Right lobe of liver (tissue), 6 donors: Measurements from ENCODE around the gene NOS3. TPM values are rescaled to one million over a fixed set of nuclear protein-coding genes. Genes with fewer than 3 reads are reported as not detected.
A peak's percentile ranks its signal among the peaks of the same experiment; 100 is the strongest.
"Not testable (repeated sequence)": the region's sequence is repeated elsewhere in the genome, so short reads cannot be mapped to it uniquely, and the experiment has no call there.

Experiments
- ATAC-seq, 4 donors: fragments of 200-7000 bp; cut with Tn5 transposase; one replicate each; pipeline ENCODE4 v1.9.1; 2020; ENCODE audit warnings: mild to moderate bottlenecking in 4 of 4, moderate library complexity in 4 of 4
- DNase-seq, 3 donors: peaks; one replicate each; pipeline ENCODE4 v3.0.0-alpha.2; 2020
- H3K27ac ChIP-seq, 3 donors: fragments of 200-600 bp; one replicate each; pipeline ENCODE4 v1.8.0; 2022
- H3K27me3 ChIP-seq, 2 donors: fragments of 200-600 bp; one replicate each; pipeline ENCODE4 v1.8.0; 2022
- H3K36me3 ChIP-seq, 4 donors: fragments of 200-600 bp; sonication (generic) in 1 of 4; one replicate each; pipeline versions ENCODE4 v1.5.1 to v1.8.0; 2017 to 2022; ENCODE audit warnings: control low read depth in 1 of 4
- H3K4me1 ChIP-seq, 4 donors: fragments of 200-600 bp; sonication (generic) in 1 of 4; one replicate each; pipeline versions ENCODE4 v1.5.1 to v1.8.0; 2017 to 2022; ENCODE audit warnings: control low read depth in 1 of 4
- H3K4me3 ChIP-seq, 3 donors: fragments of 200-600 bp; one replicate each; pipeline ENCODE4 v1.8.0; 2022
- H3K9me3 ChIP-seq, 4 donors: fragments of 200-600 bp; sonication (generic) in 1 of 4; one replicate each; pipeline versions ENCODE4 v1.5.1 to v1.8.0; 2017 to 2022; ENCODE audit warnings: control low read depth in 1 of 4
- POLR2A ChIP-seq: fragments of 450-650 bp; IDR thresholded peaks from one replicate; pipeline ENCODE4 v1.6.1; 2017; ENCODE audit warnings: antibody characterized with exemption, mild to moderate bottlenecking
- WGBS: methylation state at CpG from one replicate; pipeline ENCODE4 v1.1.6; 2018; ENCODE audit warnings: low coverage, low lambda C conversion rate; ENCODE audit not compliant: insufficient coverage; ENCODE audit errors: missing lambda C conversion rate; 5-methylcytosine and 5-hydroxymethylcytosine counted together
- intact Hi-C, 2 donors: fragments of 100-400 bp; cut with DNase I; formaldehyde crosslinking; loops; one replicate each; pipeline versions ENCODE4 v1.11.2 to v1.14.1; 2022
- total RNA-seq, 6 experiments: library from RNA; depleted of rRNA in 2 of 6; stranded (reverse); fragments of >200 nt in 2 of 6; fragmentation: NEBNext Ultra II Directional in 3 of 6; extraction: Animal tissue kit (Norgen Biotek cat#: 25700) in 3 of 6; gene quantifications; one replicate each; pipeline versions ENCODE4 v1.1.0 to v1.2.4, GENCODE V29; 2016 to 2023
- TF ChIP-seq, protein P1 (sequence below), 4 donors: fragments of 200-600 bp in 3 of 4; fragments of 450-650 bp in 1 of 4; IDR thresholded peaks; one replicate each; pipeline versions ENCODE4 v1.5.1 to v1.8.0; 2016 to 2022; ENCODE audit warnings: antibody characterized with exemption in 4 of 4, mild to moderate bottlenecking in 2 of 4
- donor health status: DM: no; HTN: yes; CAD: no.
- donor health status: DM: no; HTN: no; CAD: no.
- donor health status: DM: no; HTN: no; CAD: no.
- donor health status: DM: no; HTN: yes; CAD: no.
- donor health status: DM: no; HTN: yes; CAD: no.

NOS3 gene
- total RNA-seq, 6 experiments from 2014 or later = 2.4 to 9.2 (median 5.0) TPM

DNA sequence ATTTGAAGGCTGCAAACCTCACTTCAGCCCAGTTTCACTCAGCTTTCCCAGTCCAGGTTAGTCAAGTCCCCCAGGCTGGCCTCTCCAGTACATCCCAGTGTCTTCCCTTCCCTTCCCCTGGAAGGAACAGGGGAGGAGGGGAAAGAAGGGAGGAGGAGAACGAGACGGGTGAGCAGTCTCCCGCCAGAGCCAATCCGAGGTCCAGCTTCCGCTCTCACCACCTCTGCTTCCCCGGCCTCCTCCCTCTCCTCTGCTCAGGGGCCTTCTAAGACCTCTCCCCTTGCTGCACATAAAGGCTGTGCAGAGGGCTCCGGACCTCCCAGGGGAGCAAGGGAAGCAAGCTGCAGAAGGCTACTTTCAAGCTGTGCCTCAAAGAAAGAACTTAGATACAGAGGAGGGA, 29.4 kb downstream of the NOS3 start:
- TF ChIP-seq POLR2A = no peak
- TF ChIP-seq, protein P1, sequence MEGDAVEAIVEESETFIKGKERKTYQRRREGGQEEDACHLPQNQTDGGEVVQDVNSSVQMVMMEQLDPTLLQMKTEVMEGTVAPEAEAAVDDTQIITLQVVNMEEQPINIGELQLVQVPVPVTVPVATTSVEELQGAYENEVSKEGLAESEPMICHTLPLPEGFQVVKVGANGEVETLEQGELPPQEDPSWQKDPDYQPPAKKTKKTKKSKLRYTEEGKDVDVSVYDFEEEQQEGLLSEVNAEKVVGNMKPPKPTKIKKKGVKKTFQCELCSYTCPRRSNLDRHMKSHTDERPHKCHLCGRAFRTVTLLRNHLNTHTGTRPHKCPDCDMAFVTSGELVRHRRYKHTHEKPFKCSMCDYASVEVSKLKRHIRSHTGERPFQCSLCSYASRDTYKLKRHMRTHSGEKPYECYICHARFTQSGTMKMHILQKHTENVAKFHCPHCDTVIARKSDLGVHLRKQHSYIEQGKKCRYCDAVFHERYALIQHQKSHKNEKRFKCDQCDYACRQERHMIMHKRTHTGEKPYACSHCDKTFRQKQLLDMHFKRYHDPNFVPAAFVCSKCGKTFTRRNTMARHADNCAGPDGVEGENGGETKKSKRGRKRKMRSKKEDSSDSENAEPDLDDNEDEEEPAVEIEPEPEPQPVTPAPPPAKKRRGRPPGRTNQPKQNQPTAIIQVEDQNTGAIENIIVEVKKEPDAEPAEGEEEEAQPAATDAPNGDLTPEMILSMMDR (IDR thresholded peaks at IDR 0.05) = no peak
- ATAC-seq (no peak), DNase-seq (no peak)
- Histone ChIP-seq H3K4me1 (peaks cover 0 to 14% (median 2%) of the 10 kb centered on the region in 4 donors), H3K4me3 (no peak overlapping the region), H3K27me3 (peaks cover 0 to 8% of the 10 kb centered on the region in 2 donors), H3K9me3 (no peaks in the 10 kb centered on the region), H3K27ac (no peak overlapping the region), H3K36me3 (no peaks in the 10 kb centered on the region)
- intact Hi-C loops = no loop called here
- 45% methylated on average over 4 of the region's 7 CpGs for WGBS

DNA sequence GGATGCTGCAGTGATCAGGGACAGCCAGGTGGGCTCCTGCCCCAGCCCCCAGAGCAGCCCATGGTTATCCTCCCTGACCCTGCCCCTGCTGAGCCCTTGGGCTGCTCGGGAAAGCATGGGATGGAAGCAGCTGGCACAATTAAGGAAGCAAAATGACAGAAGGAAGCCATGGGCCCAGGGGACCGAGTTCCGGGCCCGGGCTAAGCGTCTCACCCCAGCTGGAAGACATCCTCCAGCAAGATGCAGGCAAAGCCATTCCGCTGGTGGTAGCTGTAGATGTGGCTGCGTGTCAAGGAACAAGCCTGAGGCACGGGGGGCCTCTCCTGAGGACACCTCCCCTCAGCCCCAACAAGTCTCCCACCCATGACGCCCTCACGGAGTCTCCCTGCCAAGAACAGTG, 32.4 kb downstream of the NOS3 start:
- peaks cover 0 to 7% of the 10 kb centered on the region in 2 donors for H3K27me3 ChIP-seq
- no peak for DNase-seq
- H3K27ac ChIP-seq = no peak overlapping the region
- no peaks in the 10 kb centered on the region for H3K9me3 ChIP-seq
- no peak for TF ChIP-seq POLR2A
- TF ChIP-seq, protein P1 (IDR thresholded peaks at IDR 0.05) = no peak
- no peaks in the 10 kb centered on the region for H3K36me3 ChIP-seq
- intact Hi-C loops = no loop called here
- ATAC-seq = no peak
- H3K4me3 ChIP-seq = no peak overlapping the region
- WGBS = 69% methylated on average over 4 of the region's 10 CpGs
- H3K4me1 ChIP-seq = peaks cover 0 to 10% (median 0%) of the 10 kb centered on the region in 4 donors

DNA sequence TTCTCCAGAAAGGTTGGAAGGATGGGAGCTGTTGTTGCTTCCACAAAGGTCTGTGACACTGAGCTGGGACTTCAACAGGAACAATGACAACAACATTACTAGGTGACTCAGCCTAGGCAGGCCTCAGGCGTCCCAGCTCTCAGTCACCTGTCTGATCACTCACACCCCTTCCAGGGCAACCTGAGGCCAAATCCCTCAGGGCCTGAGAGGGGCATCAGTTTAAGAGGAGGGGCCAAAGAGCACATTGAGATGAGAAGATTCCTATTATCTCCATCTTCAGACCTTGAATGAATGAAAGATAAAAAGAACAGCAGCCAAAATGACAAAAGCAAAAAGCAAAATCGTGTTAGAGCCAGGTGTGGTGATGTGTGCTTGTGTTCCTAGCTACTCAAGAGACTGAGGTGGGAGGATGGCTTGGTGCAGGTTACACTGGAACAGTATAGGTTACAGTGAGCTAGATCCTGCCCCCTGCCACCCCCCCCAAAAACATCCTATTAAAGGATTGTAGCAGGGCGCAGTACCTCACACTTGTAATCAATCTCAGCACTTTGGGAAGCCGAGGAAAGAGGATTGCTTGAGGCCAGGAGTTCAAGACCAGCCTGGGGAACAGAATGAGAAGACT, 33.7 kb downstream of the NOS3 start, which contains the start of gene ATG9B:
ATG9B (minus strand) TSS at position 60 of the 622 bp plus-strand sequence. CDS start 71 bp downstream, outside the sequence.
- intact Hi-C loops = no loop called here
- no peak for ATAC-seq
- Histone ChIP-seq H3K4me1 (no peaks in the 10 kb centered on the region), H3K27ac (no peak within 1 kb of the TSS), H3K9me3 (no peaks in the 10 kb centered on the region), H3K4me3 (no peak within 1 kb of the TSS), H3K36me3 (no peaks in the 10 kb centered on the region), H3K27me3 (no peaks in the 10 kb centered on the region)
- TF ChIP-seq POLR2A = no peak
- TF ChIP-seq, protein P1 (IDR thresholded peaks at IDR 0.05) = no peak
- DNase-seq = no peak
- WGBS = 69% methylated on average over 4 of the region's 4 CpGs

DNA sequence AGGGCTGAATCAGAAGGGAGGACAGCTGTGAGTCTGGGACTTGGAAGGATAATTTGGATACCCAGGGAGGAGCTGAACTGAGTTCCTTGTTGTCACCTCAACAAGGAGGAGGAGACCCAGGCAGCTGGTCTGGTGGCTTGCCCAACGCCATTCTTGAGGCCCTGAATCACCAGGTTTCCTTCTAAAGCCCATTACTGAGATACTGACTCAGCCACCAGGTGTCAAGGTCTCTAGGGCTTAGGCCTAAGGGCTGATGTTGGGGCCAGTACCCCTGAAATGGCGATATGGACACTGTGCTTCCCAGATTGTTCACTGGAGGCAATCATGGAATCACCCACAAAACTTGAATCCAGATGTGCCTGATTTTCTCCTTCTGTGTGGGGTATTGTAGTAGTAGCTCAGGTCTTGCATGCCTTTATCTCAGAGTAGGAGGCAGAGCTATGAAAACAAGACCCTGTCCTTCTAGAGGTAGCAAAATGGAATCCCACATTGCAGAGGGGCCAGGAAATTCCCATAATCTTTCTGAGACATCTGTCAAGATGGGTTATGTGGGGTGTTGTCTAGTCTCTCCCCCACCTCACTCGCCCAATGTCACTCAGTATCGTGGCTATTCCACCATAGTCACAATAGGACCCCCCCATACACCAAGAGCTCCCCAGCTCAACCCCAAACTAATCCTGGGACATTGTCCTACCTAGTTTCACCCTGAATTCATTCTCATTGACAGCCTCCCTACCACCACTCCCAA, 35.3 kb downstream of the NOS3 start:
- H3K36me3 ChIP-seq = no peaks in the 10 kb centered on the region
- no peak overlapping the region for H3K27ac ChIP-seq
- no peaks in the 10 kb centered on the region for H3K9me3 ChIP-seq
- ATAC-seq (no peak), DNase-seq (no peak)
- 66% methylated on average over 3 of the region's 4 CpGs for WGBS
- no peaks in the 10 kb centered on the region for H3K27me3 ChIP-seq
- H3K4me3 ChIP-seq = no peak overlapping the region
- no peaks in the 10 kb centered on the region for H3K4me1 ChIP-seq
- TF ChIP-seq, protein P1 (IDR thresholded peaks at IDR 0.05) = no peak
- no peak for TF ChIP-seq POLR2A
- intact Hi-C loops = no loop called here

DNA sequence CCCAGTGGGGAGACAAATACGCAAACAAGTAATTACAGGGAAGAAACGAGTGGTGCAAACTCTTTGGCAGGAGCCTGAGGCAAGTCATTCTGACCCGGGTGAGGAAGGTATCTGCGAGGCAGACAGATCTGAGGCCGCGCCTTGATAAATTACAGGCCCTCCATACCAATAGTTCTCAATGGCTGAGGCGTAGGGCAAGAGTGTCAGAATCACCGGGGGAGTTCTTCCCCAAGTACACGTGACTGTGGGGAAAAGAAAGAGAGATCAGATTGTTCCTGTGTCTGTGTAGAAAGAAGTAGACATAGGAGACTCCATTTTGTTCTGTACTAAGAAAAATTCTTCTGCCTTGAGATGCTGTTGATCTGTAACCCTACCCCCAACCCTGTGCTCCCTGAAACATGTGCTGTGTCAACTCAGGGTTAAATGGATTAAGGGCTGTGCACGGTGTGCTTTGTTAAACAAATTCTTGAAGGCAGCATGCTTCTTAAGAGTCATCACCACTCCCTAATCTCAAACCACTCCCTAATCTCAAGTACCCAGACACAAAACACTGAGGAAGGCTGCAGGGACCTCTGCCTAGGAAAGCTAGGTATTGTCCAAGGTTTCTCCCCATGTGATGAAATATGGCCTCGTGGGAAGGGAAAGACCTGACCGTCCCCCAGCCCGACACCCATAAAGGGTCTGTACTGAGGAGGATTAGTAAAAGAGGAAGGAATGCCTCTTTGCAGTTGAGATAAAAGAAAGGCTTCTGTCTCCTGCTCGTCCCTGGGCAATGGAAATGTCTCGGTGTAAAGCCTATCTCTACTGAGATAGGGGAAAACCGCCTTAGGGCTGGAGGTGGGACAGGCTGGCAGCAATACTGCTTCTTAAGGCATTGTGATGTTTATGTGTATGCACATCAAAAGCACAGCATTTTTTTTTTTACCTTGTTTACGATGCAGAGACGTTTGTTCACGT, 36.2 kb downstream of the NOS3 start:
- H3K36me3 ChIP-seq, H3K27ac ChIP-seq, ATAC-seq, H3K4me1 ChIP-seq, H3K27me3 ChIP-seq, H3K9me3 ChIP-seq, DNase-seq, intact Hi-C loops: not testable (repeated sequence)
- H3K4me3 ChIP-seq = peak overlapping the region in 2 of 3 donors; percentile 81 to 85
- WGBS = 43% methylated on average over 19 of the region's 19 CpGs

DNA sequence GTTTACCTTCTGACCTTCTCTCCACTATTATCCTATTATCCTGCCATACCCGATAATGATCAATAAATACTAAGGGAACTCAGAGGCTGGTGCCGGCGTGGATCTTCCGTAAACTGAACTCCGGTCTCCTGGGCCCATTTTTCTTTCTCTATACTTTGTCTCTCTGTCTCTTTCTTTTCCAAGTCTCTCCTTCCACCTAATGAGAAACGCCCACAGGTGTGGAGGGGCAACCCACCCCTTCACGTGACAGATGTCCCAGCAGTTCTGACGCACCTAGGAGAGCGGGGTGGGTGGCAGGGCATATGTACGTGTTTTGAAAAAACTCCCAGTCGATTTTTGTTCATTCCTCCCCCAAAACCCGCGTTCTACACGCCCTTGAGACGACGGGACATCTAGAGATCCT, 36.9 kb downstream of the NOS3 start:
- H3K4me1 ChIP-seq, intact Hi-C loops, H3K36me3 ChIP-seq, H3K27me3 ChIP-seq, ATAC-seq, H3K9me3 ChIP-seq, DNase-seq: not testable (repeated sequence)
- peak overlapping the region; percentile 81 to 94 (median 85) for H3K4me3 ChIP-seq
- WGBS = 8% methylated on average over 15 of the region's 16 CpGs
- H3K27ac ChIP-seq = peak overlapping the region in 1 of 3 donors; percentile 18
